ENCODE measurements around the gene PMP22. TPM values are rescaled to one million over a fixed set of nuclear protein-coding genes. Genes with fewer than 3 reads are reported as not detected.

Gene PMP22
- total and polyA plus RNA-seq, 2 of the 13 experiments (the other 11 are each of a cell fraction or from before 2014, with no cell fraction given), result 5.7 to 6.2 TPM

GRCh38 chr17:15285466-15285865, 20.3 kb upstream of the PMP22 start:
- H3K79me2 ChIP-seq (ENCODE audit: insufficient read depth, low read length), result no peaks in the 10 kb centered on the region
- no peaks in the 10 kb centered on the region for H3K9me3 ChIP-seq (ENCODE audit: low read length)
- H3K36me3 ChIP-seq (replicated peaks in 1 of 2; ENCODE audit: control insufficient read depth in 1 of 2, insufficient read depth in 2 of 2, low read length in 2 of 2), result no peaks in the 10 kb centered on the region
- ChIA-PET CTCF (ENCODE audit: low intra/inter-chr PET ratio, low total read pairs) (no interaction called here), POLR2A (no interaction called here)
- H3K4me2 ChIP-seq (ENCODE audit: low read depth, low read length), result no peak overlapping the region
- TF ChIP-seq SP2 (CRISPR knock-in tag; IDR thresholded peaks at IDR 0.05) (no peak), ZFX (CRISPR knock-in tag; IDR thresholded peaks at IDR 0.05; ENCODE audit: low read depth) (no peak), CENPBD1 (CRISPR knock-in tag; IDR thresholded peaks at IDR 0.05; ENCODE audit: borderline replicate concordance, low read depth) (no peak), PREB (CRISPR knock-in tag; IDR thresholded peaks at IDR 0.05) (no peak), ZNF652 (CRISPR knock-in tag; IDR thresholded peaks at IDR 0.05; ENCODE audit: borderline replicate concordance, low read depth) (no peak), ZNF503 (CRISPR knock-in tag; IDR thresholded peaks at IDR 0.05) (no peak), BRD4 (CRISPR knock-in tag; IDR thresholded peaks at IDR 0.05) (no peak), MTA1 (CRISPR knock-in tag; IDR thresholded peaks at IDR 0.05; ENCODE audit: borderline replicate concordance) (no peak), NBN (conservative IDR thresholded peaks at IDR 0.05) (no peak), SCMH1 (CRISPR knock-in tag; IDR thresholded peaks at IDR 0.05; ENCODE audit: borderline replicate concordance) (no peak), PAWR (CRISPR knock-in tag; IDR thresholded peaks at IDR 0.05; ENCODE audit: borderline replicate concordance) (no peak), ZNF275 (CRISPR knock-in tag; IDR thresholded peaks at IDR 0.05; ENCODE audit: borderline replicate concordance) (no peak), CEBPG (CRISPR knock-in tag; IDR thresholded peaks at IDR 0.05) (no peak), MAZ (IDR thresholded peaks at IDR 0.05; ENCODE audit: borderline replicate concordance, low read depth, low read length) (no peak), MAZ (CRISPR knock-in tag; IDR thresholded peaks at IDR 0.05; ENCODE audit: low read depth) (no peak), DNMT1 (CRISPR knock-in tag; IDR thresholded peaks at IDR 0.05) (no peak), ZNF598 (CRISPR knock-in tag; IDR thresholded peaks at IDR 0.05; ENCODE audit: borderline replicate concordance) (no peak)
- H3K4me3 ChIP-seq (replicated peaks in 1 of 3; ENCODE audit: insufficient read depth in 1 of 3, low read depth in 2 of 3, low read length in 3 of 3), result no peak overlapping the region
- peaks cover 8% of the 10 kb centered on the region; the same call in 1 of the 2 replicates for H3K4me1 ChIP-seq (ENCODE audit: insufficient read depth, low read length)
- FAIRE-seq, result no peak
- no peaks in the 10 kb centered on the region for H3K27me3 ChIP-seq (ENCODE audit: control insufficient read depth in 1 of 2, insufficient read depth in 2 of 2, low read length in 2 of 2)
- H3K9ac ChIP-seq (ENCODE audit: insufficient read depth, low read depth, low read length), result no peak overlapping the region
- no peak for DNase-seq (ENCODE audit: low spot score)
- no peak for ATAC-seq
- H3K27ac ChIP-seq (ENCODE audit: extremely low read length, insufficient read depth, low read length), result no peak overlapping the region
- H4K20me1 ChIP-seq (ENCODE audit: insufficient read depth, low read length), result no peaks in the 10 kb centered on the region
- intact Hi-C loops (cut with micrococcal nuclease; ENCODE audit: unreplicated experiment) (no loop called here), in situ Hi-C loops (cut with HindIII; ENCODE audit: extremely low pct_ligation_motif_present, low pct_unique_long_range_greater_than_20kb) (loop anchor here (10.0 kb wide), 1 partner anchor 59 kb away; the partner anchor contains the start of gene TEKT3)
- WGBS (ENCODE audit: low lambda C conversion rate), result 44% methylated on average over 5 of the region's 6 CpGs
- H2AFZ ChIP-seq (ENCODE audit: low read length), result no peak overlapping the region
- no TSS peak for BruUV-seq (replicated peaks)

All from HepG2 (cell line).